Measurements from ENCODE around the gene OR10H5. TPM values are rescaled to one million over a fixed set of nuclear protein-coding genes. Genes with fewer than 3 reads are reported as not detected.
"Not testable (repeated sequence)": the region's sequence is repeated elsewhere in the genome, so short reads cannot be mapped to it uniquely, and the experiment has no call there.

OR10H5 gene
- total RNA-seq, 1 donor from 2014 or later, result not detected

GRCh38 chr19:15815306-15815705, 27.8 kb downstream of the OR10H5 start, which contains the start of gene OR10H1:
TSS of gene OR10H1 (minus strand) at chr19:15815664. CDS start at chr19:15808037, 7,627 bp downstream.
- H3K9me3 Mint-ChIP-seq, result peaks cover 4% of the 10 kb centered on the region

GRCh38 chr19:15820646-15821045, 33.2 kb downstream of the OR10H5 start:
- no peaks in the 10 kb centered on the region for H3K4me1 Mint-ChIP-seq (ENCODE audit: unreplicated experiment)
- H3K27ac Mint-ChIP-seq, result no peak overlapping the region
- no peak for DNase-seq (ENCODE audit: extremely low spot score, unreplicated experiment)
- TF ChIP-seq, protein P1, sequence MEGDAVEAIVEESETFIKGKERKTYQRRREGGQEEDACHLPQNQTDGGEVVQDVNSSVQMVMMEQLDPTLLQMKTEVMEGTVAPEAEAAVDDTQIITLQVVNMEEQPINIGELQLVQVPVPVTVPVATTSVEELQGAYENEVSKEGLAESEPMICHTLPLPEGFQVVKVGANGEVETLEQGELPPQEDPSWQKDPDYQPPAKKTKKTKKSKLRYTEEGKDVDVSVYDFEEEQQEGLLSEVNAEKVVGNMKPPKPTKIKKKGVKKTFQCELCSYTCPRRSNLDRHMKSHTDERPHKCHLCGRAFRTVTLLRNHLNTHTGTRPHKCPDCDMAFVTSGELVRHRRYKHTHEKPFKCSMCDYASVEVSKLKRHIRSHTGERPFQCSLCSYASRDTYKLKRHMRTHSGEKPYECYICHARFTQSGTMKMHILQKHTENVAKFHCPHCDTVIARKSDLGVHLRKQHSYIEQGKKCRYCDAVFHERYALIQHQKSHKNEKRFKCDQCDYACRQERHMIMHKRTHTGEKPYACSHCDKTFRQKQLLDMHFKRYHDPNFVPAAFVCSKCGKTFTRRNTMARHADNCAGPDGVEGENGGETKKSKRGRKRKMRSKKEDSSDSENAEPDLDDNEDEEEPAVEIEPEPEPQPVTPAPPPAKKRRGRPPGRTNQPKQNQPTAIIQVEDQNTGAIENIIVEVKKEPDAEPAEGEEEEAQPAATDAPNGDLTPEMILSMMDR (conservative IDR thresholded peaks at IDR 0.05), result no peak
- no peaks in the 10 kb centered on the region for H3K27me3 Mint-ChIP-seq
- no peak overlapping the region for H3K4me3 Mint-ChIP-seq
- no peaks in the 10 kb centered on the region for H3K36me3 Mint-ChIP-seq
- H3K9me3 Mint-ChIP-seq, result no peaks in the 10 kb centered on the region

More at GRCh38 chr19:15815306-15815705, 27.8 kb downstream of the OR10H5 start, which contains the start of gene OR10H1:
- TF ChIP-seq, protein P1 (conservative IDR thresholded peaks at IDR 0.05), result no peak
- no peak within 1 kb of the TSS for H3K4me3 Mint-ChIP-seq
- no peaks in the 10 kb centered on the region for H3K4me1 Mint-ChIP-seq (ENCODE audit: unreplicated experiment)
- no peak within 1 kb of the TSS for H3K27ac Mint-ChIP-seq
- DNase-seq (ENCODE audit: extremely low spot score, unreplicated experiment), result no peak
- H3K27me3 Mint-ChIP-seq, result no peaks in the 10 kb centered on the region
- H3K36me3 Mint-ChIP-seq, result no peaks in the 10 kb centered on the region

DNA sequence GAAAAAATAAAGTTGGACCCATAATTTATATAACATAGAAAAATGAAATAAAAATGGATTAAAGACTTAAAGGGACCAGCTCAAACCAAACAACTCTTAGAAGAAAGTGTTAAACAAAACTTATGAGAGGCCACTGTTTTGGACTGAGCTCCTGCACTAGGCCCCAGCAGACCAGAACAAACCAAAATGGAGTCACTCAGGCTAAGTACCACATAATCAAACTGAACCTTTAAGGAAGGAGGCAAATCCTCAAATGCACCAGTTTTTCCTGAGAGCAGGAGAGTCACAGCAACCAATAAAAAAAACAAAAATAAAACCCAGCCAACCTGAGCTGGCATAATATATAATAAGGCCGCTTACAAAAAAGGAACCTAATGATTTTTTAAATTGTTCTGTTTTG, 38.3 kb downstream of the OR10H5 start:
- Mint-ChIP-seq H3K4me3 (no peak overlapping the region), H3K36me3 (no peaks in the 10 kb centered on the region), H3K4me1 (ENCODE audit: unreplicated experiment) (no peaks in the 10 kb centered on the region), H3K9me3 (peaks cover 12% of the 10 kb centered on the region), H3K27ac (no peak overlapping the region), H3K27me3 (no peaks in the 10 kb centered on the region)
- no peak for DNase-seq (ENCODE audit: extremely low spot score, unreplicated experiment)
- TF ChIP-seq, protein P1 (conservative IDR thresholded peaks at IDR 0.05), result no peak

- H3K27me3 Mint-ChIP-seq, result no peaks in the 10 kb centered on the region
- H3K9me3 Mint-ChIP-seq, result peaks cover 12% of the 10 kb centered on the region
Observed at GRCh38 chr19:15828121-15828610, 40.7 kb downstream of the OR10H5 start.

GRCh38 chr19:15828611-15829305, 41.3 kb downstream of the OR10H5 start:
- H3K4me1 Mint-ChIP-seq (ENCODE audit: unreplicated experiment); DNase-seq (ENCODE audit: extremely low spot score, unreplicated experiment); H3K27me3 Mint-ChIP-seq; H3K36me3 Mint-ChIP-seq; H3K27ac Mint-ChIP-seq; H3K4me3 Mint-ChIP-seq: not testable (repeated sequence)
- H3K9me3 Mint-ChIP-seq, result peaks cover 12% of the 10 kb centered on the region

More at GRCh38 chr19:15828121-15828610, 40.7 kb downstream of the OR10H5 start:
- TF ChIP-seq, protein P1 (conservative IDR thresholded peaks at IDR 0.05), result no peak
- Mint-ChIP-seq H3K36me3 (no peaks in the 10 kb centered on the region), H3K27ac (no peak overlapping the region), H3K4me3 (no peak overlapping the region), H3K4me1 (ENCODE audit: unreplicated experiment) (no peaks in the 10 kb centered on the region)
- no peak for DNase-seq (ENCODE audit: extremely low spot score, unreplicated experiment)

DNA sequence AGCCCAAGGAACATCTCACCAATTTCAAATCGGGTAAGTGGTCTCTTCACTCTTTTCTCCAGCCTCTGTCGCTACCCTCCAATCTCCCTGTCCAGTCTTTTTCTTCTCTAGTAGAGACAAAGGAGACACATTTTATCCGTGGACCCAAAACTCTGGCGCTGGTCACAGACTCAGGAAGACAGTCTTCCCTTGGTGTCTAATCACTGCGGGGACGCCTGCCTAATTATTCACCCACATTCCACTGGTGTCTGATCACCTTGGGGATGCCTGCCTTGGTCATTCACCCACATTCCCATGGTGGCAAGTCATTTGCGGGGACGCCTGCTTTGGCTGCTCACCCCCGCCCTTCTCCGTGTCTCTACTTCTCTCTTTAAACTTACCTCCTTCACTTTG, 41.8 kb downstream of the OR10H5 start:
- no peak overlapping the region for H3K27ac Mint-ChIP-seq
- no peaks in the 10 kb centered on the region for H3K36me3 Mint-ChIP-seq
- TF ChIP-seq, protein P1 (conservative IDR thresholded peaks at IDR 0.05), result no peak
- no peak for DNase-seq (ENCODE audit: extremely low spot score, unreplicated experiment)
- H3K9me3 Mint-ChIP-seq, result peaks cover 12% of the 10 kb centered on the region
- H3K4me3 Mint-ChIP-seq, result no peak overlapping the region
- no peaks in the 10 kb centered on the region for H3K4me1 Mint-ChIP-seq (ENCODE audit: unreplicated experiment)
- no peaks in the 10 kb centered on the region for H3K27me3 Mint-ChIP-seq

All from type B pancreatic cell (in vitro differentiated cells).